HG02642 (cell line): ENCODE results near the gene GPR62.
"Not testable (repeated sequence)": the region's sequence is repeated elsewhere in the genome, so short reads cannot be mapped to it uniquely, and the experiment has no call there.

Experiments
- ATAC-seq: cut with Tn5 transposase; IDR thresholded peaks from one replicate; pipeline ENCODE4 v1.9.1; 2021; ENCODE audit warnings: mild to moderate bottlenecking; ENCODE audit not compliant: unreplicated experiment, poor library complexity

GPR62 gene, protein sequence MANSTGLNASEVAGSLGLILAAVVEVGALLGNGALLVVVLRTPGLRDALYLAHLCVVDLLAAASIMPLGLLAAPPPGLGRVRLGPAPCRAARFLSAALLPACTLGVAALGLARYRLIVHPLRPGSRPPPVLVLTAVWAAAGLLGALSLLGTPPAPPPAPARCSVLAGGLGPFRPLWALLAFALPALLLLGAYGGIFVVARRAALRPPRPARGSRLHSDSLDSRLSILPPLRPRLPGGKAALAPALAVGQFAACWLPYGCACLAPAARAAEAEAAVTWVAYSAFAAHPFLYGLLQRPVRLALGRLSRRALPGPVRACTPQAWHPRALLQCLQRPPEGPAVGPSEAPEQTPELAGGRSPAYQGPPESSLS

GRCh38 chr3:51955175-51955892 lies at the start of gene GPR62:
TSS of gene GPR62 (plus strand) at chr3:51955381. CDS start at chr3:51955653, 272 bp downstream.
- ATAC-seq: no peak

GRCh38 chr3:51908026-51908425 lies 47.2 kb upstream of the GPR62 start:
- no peak for ATAC-seq

DNA sequence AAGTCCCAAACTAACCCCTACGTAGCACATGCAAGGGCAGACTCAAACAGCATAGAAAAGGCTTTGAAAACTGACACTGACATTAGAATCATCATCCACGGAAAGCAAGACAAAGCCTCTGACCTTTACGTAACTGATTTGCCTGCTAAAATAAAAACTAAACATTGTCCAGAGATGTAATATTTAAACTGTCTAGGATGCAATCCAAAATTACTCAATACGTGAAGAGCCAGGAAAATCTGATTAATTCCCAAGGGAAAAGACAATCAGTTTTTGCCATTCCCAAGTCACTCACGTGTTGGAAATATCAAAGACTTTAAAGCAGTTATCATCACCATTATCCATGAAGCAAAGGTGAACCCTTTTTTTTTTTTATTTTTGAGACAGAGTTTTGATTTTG lies 38.8 kb upstream of the GPR62 start:
- ATAC-seq: no peak

GRCh38 chr3:51921081-51921578 lies 34.1 kb upstream of the GPR62 start:
- ATAC-seq: no peak

DNA sequence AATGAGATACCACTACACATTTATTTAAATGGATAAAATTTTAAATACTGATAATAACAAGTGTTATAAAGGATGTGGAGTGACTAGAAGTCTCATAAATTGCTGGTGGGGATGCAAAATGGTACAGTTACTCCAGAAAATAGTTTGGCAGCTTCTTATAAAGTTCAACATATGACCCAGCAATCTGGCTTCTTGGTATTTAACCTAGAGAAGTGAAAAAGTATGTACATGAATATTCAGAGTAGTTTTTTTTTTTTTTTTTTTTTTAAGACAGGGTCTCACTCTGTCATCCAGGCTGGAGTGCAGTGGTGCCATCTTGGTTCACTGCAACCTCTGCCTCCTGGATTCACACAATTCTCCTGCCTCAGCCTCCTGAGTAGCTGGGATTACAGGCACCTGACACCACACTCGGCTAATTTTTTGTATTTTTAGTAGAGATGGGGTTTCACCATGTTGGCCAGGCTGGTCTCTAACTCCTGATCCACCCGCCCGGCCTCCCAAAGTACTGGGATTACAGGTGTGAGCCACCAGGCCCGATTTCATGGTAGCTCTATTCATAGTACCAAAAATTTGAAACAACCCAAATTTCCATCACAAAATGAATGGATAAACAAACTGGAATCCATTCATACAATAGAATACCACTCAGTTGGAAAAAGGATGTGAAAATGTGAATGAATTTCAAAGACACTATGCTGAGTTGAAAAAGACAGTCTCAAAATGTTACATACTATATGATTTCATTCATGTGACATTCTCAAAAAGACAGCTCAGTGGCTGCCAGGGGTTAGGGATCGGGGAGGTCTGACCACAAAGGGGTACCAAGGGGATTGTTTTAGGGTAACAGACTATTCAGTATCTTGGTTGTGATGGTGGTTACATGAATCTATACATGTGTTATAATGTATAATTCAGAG lies 27.9 kb upstream of the GPR62 start:
- ATAC-seq: no peak

- ATAC-seq: no peak
These were observed 26.7 kb upstream of the GPR62 start for GRCh38 chr3:51928438-51928837.

DNA sequence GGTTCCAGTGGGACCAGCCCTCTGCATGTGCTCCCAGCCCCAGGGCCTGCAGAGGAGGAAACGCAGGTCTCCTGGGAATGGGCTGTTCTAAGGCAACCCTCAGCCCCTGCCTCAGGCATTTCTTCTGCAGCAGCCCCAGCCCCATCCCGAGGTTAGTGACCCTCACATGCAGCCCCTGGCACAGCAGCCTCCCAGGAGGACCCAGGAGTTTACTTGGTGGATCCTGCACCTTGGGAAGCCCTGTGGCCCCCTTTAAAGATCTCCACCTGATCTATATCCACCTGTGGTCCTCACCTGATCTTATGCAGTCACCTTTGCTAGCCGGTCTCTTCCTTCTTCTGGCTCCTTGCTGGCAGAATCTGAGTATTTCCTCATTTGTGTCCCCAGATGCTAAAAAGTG lies 26.2 kb upstream of the GPR62 start:
- ATAC-seq: not testable (repeated sequence)

GRCh38 chr3:51929420-51930003 lies 25.7 kb upstream of the GPR62 start:
- no peak for ATAC-seq

DNA sequence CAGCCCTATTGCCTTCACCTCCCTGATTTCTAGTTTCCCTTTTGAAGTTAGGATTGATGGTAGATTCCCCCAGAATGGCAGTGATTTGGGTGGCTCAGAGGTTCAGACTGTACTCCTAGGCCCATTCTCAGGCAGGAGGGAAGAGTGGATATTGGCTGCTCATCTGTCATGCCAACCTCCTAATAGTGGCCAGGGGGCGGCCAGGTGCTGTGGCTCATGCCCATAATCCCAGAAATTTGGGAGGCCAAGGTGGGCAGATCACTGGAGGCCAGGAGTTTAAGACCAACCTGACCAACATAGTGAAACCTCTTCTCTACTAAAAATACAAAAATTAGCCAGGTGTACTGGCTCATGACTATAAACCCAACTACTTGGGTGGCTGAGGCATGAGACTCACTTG lies 24.7 kb upstream of the GPR62 start:
- ATAC-seq: no peak

GRCh38 chr3:51931756-51932155 lies 23.4 kb upstream of the GPR62 start:
- no peak for ATAC-seq

DNA sequence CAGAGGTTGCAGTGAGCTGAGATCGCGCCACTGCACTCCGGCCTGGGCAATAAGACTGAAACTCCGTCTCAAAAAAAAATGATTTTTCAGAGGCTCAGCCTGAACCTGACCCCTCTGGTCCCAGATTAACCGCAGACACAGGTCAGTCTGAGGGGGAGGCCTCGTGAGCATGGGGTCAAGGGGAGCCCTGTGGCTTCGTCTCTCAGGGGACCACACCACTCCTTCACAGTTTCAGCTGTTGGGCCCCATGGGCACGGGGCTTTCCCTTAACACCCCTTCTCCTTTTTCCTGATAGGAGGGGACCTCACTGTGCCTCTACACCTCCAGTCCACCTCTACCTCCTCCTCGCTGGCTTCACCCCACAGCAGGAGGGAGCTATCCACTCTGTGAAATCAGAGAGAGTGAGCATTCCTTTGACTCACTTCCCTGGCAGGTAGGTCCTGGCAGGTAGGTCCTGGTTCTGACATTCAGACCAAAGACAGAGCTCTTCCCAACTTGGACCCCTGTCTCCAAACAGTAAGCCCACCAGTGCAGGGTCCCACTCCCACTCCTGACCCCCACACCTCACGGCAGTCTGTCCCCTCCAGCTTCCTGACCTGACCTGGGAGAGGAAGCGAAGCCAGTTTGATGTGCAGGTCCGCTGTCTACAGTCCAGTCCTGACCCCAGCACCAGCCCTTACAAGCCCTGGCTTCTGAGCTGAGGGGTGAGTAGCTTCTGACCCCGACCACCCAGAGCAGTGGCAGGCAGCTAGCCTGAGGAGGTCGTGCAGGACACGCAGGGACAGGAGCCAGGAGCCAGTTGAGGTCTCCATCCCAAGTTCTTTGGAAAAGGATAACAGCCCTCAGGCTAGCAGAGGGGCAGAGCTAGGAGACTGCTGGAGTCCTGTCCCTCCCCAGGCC lies 22.5 kb upstream of the GPR62 start:
- ATAC-seq: no peak

DNA sequence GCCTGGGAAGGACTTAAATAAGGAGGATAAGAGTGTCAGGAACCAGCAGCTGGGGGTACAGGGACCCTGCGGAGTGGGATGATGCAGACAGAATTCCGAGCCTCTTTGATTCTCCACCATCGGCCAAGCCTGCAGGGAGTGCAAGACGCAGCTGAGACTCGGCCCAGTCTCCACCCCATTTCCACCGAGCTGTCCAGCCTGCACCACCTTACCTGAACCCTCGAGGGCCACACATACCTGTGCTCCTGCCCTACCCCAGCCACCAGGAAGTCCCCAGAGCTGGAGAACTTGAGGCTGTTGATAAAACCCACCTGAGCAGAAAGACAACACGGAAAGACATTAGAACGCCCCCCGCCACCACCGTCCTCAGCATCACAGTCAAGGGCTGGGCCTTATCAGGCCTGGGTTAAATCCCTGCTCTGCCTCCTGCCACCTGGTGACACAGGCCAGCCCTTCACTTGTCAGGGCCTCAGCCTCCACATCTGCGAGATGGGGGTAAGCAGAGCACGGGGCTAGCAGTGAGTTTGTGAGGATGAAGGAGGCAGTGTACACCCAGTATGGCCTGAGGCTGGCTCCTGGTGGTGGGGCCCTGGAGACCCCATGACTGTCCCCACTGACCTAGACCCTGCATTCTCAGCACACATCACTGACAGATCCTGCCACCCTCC lies 21.6 kb upstream of the GPR62 start:
- ATAC-seq: no peak

GRCh38 chr3:51934139-51934850 lies 20.9 kb upstream of the GPR62 start:
- ATAC-seq: no peak

- no peak for ATAC-seq
These were observed 19.9 kb upstream of the GPR62 start for GRCh38 chr3:51934991-51935885.

- ATAC-seq: no peak
These were observed 19.1 kb upstream of the GPR62 start for GRCh38 chr3:51935886-51936755.

GRCh38 chr3:51937014-51937413 lies 18.2 kb upstream of the GPR62 start:
- no peak for ATAC-seq
